ENCODE results near the gene SLC66A1.

GRCh38 chr1:19375631-19376400 lies 63.7 kb downstream of the SLC66A1 start:
- no peak for TF ChIP-seq POLR2AphosphoS5 (IDR thresholded peaks at IDR 0.05)
- TF ChIP-seq POLR2A (IDR thresholded peaks at IDR 0.05) = no peak
- TF ChIP-seq CTCF (IDR thresholded peaks at IDR 0.05) = no peak

All from prostate gland (tissue), 2 donors.